Measurements from ENCODE around the gene CHRNE.
"Not testable (repeated sequence)": the region's sequence is repeated elsewhere in the genome, so short reads cannot be mapped to it uniquely, and the experiment has no call there.

Gene CHRNE

GRCh38 chr17:4872786-4873185, 30.1 kb downstream of the CHRNE start:
- Histone ChIP-seq H3K4me1 (ENCODE audit: control insufficient read depth, insufficient read depth, low read depth, low read length) (no peaks in the 10 kb centered on the region), H3K23ac (ENCODE audit: low read length in 2 of 2) (no peak overlapping the region), H3K9ac (ENCODE audit: low read length) (no peak overlapping the region), H2BK120ac (ENCODE audit: low read depth, low read length) (no peak overlapping the region), H3K36me3 (ENCODE audit: control insufficient read depth in 1 of 2, insufficient read depth in 2 of 2, low read depth in 1 of 2, low read length in 2 of 2) (peaks cover 7 to 14% of the 10 kb centered on the region in 2 experiments), H3K14ac (ENCODE audit: low read length in 2 of 2) (no peak overlapping the region), H3K9me3 (ENCODE audit: control insufficient read depth, low read length) (no peaks in the 10 kb centered on the region), H3K27me3 (ENCODE audit: control insufficient read depth in 1 of 2, insufficient read depth in 1 of 2, low read length in 2 of 2) (no peaks in the 10 kb centered on the region), H4K91ac (ENCODE audit: low read length) (no peak overlapping the region), H4K8ac (ENCODE audit: low read length) (no peak overlapping the region), H3K4me2 (ENCODE audit: low read length, poor library complexity, severe bottlenecking) (no peak overlapping the region), H2BK15ac (ENCODE audit: low read depth, poor library complexity, severe bottlenecking) (no peak overlapping the region), H2AK5ac (ENCODE audit: low read length, severe bottlenecking) (no peak overlapping the region), H3K79me1 (replicated peaks; ENCODE audit: low read length, poor library complexity, severe bottlenecking) (peaks cover 39% of the 10 kb centered on the region), H3K18ac (ENCODE audit: low read depth in 1 of 2, low read length in 2 of 2) (no peak overlapping the region), H3K27ac (ENCODE audit: low read length, poor library complexity, severe bottlenecking) (no peak overlapping the region), H3K4me3 (ENCODE audit: insufficient read depth in 1 of 2, low read depth in 1 of 2, low read length in 2 of 2) (no peak overlapping the region), H2AFZ (ENCODE audit: low read depth, low read length) (no peak overlapping the region), H2BK5ac (ENCODE audit: low read depth, low read length, poor library complexity, severe bottlenecking) (no peak overlapping the region), H3K4ac (ENCODE audit: low read depth in 1 of 2, low read length in 2 of 2) (no peak overlapping the region), H2BK12ac (ENCODE audit: low read length in 2 of 2) (no peak overlapping the region)
- no peak for DNase-seq
- WGBS, result 82% methylated on average over 8 of the region's 8 CpGs

GRCh38 chr17:4870855-4871254, 32.0 kb downstream of the CHRNE start:
- no peak overlapping the region for H2BK5ac ChIP-seq (ENCODE audit: low read depth, low read length, poor library complexity, severe bottlenecking)
- H2BK120ac ChIP-seq (ENCODE audit: low read depth, low read length), result no peak overlapping the region
- no peak overlapping the region for H3K14ac ChIP-seq (ENCODE audit: low read length in 2 of 2)
- H3K27ac ChIP-seq (ENCODE audit: low read length, poor library complexity, severe bottlenecking), result no peak overlapping the region
- WGBS, result 93% methylated on average over 2 of the region's 2 CpGs
- H3K36me3 ChIP-seq (ENCODE audit: control insufficient read depth in 1 of 2, insufficient read depth in 2 of 2, low read depth in 1 of 2, low read length in 2 of 2), result peaks cover 7% of the 10 kb centered on the region in 2 experiments
- H2AK5ac ChIP-seq (ENCODE audit: low read length, severe bottlenecking), result no peak overlapping the region
- peaks cover 27% of the 10 kb centered on the region for H3K79me1 ChIP-seq (replicated peaks; ENCODE audit: low read length, poor library complexity, severe bottlenecking)
- DNase-seq, result no peak
- no peak overlapping the region for H3K4me3 ChIP-seq (ENCODE audit: insufficient read depth in 1 of 2, low read depth in 1 of 2, low read length in 2 of 2)
- no peak overlapping the region for H3K18ac ChIP-seq (ENCODE audit: low read depth in 1 of 2, low read length in 2 of 2)
- H3K27me3 ChIP-seq (ENCODE audit: control insufficient read depth in 1 of 2, insufficient read depth in 1 of 2, low read length in 2 of 2), result no peaks in the 10 kb centered on the region
- no peak overlapping the region for H3K4ac ChIP-seq (ENCODE audit: low read depth in 1 of 2, low read length in 2 of 2)
- H2AFZ ChIP-seq (ENCODE audit: low read depth, low read length), result no peak overlapping the region
- no peak overlapping the region for H2BK12ac ChIP-seq (ENCODE audit: low read length in 2 of 2)
- no peak overlapping the region for H3K9ac ChIP-seq (ENCODE audit: low read length)
- H4K91ac ChIP-seq (ENCODE audit: low read length), result no peak overlapping the region
- no peak overlapping the region for H4K8ac ChIP-seq (ENCODE audit: low read length)
- no peaks in the 10 kb centered on the region for H3K9me3 ChIP-seq (ENCODE audit: control insufficient read depth, low read length)
- no peak overlapping the region for H3K23ac ChIP-seq (ENCODE audit: low read length in 2 of 2)
- H2BK15ac ChIP-seq (ENCODE audit: low read depth, poor library complexity, severe bottlenecking), result no peak overlapping the region
- H3K4me2 ChIP-seq (ENCODE audit: low read length, poor library complexity, severe bottlenecking), result no peak overlapping the region
- no peaks in the 10 kb centered on the region for H3K4me1 ChIP-seq (ENCODE audit: control insufficient read depth, insufficient read depth, low read depth, low read length)

GRCh38 chr17:4869058-4869998, 33.6 kb downstream of the CHRNE start:
- not testable (repeated sequence) for H3K4ac ChIP-seq (ENCODE audit: low read depth in 1 of 2, low read length in 2 of 2); H4K91ac ChIP-seq (ENCODE audit: low read length); H3K36me3 ChIP-seq (ENCODE audit: control insufficient read depth in 1 of 2, insufficient read depth in 2 of 2, low read depth in 1 of 2, low read length in 2 of 2); DNase-seq; H3K27ac ChIP-seq (ENCODE audit: low read length, poor library complexity, severe bottlenecking); H2BK15ac ChIP-seq (ENCODE audit: low read depth, poor library complexity, severe bottlenecking); H3K4me3 ChIP-seq (ENCODE audit: insufficient read depth in 1 of 2, low read depth in 1 of 2, low read length in 2 of 2); H2BK120ac ChIP-seq (ENCODE audit: low read depth, low read length); H3K14ac ChIP-seq (ENCODE audit: low read length in 2 of 2); H3K23ac ChIP-seq (ENCODE audit: low read length in 2 of 2); H3K18ac ChIP-seq (ENCODE audit: low read depth in 1 of 2, low read length in 2 of 2); H2BK12ac ChIP-seq (ENCODE audit: low read length in 2 of 2); H2AK5ac ChIP-seq (ENCODE audit: low read length, severe bottlenecking); H3K9me3 ChIP-seq (ENCODE audit: control insufficient read depth, low read length); H3K27me3 ChIP-seq (ENCODE audit: control insufficient read depth in 1 of 2, insufficient read depth in 1 of 2, low read length in 2 of 2); H3K4me2 ChIP-seq (ENCODE audit: low read length, poor library complexity, severe bottlenecking); H3K9ac ChIP-seq (ENCODE audit: low read length); H4K8ac ChIP-seq (ENCODE audit: low read length); H2BK5ac ChIP-seq (ENCODE audit: low read depth, low read length, poor library complexity, severe bottlenecking); H2AFZ ChIP-seq (ENCODE audit: low read depth, low read length); H3K4me1 ChIP-seq (ENCODE audit: control insufficient read depth, insufficient read depth, low read depth, low read length)
- peaks cover 22% of the 10 kb centered on the region for H3K79me1 ChIP-seq (replicated peaks; ENCODE audit: low read length, poor library complexity, severe bottlenecking)
- 93% methylated on average over 16 of the region's 22 CpGs for WGBS

GRCh38 chr17:4867535-4867934, 35.4 kb downstream of the CHRNE start:
- peaks cover 26% of the 10 kb centered on the region for H3K79me1 ChIP-seq (replicated peaks; ENCODE audit: low read length, poor library complexity, severe bottlenecking)
- not testable (repeated sequence) for H3K4me2 ChIP-seq (ENCODE audit: low read length, poor library complexity, severe bottlenecking); H3K9me3 ChIP-seq (ENCODE audit: control insufficient read depth, low read length); H3K27ac ChIP-seq (ENCODE audit: low read length, poor library complexity, severe bottlenecking); H3K4me3 ChIP-seq (ENCODE audit: insufficient read depth in 1 of 2, low read depth in 1 of 2, low read length in 2 of 2); H3K4me1 ChIP-seq (ENCODE audit: control insufficient read depth, insufficient read depth, low read depth, low read length); H3K27me3 ChIP-seq (ENCODE audit: control insufficient read depth in 1 of 2, insufficient read depth in 1 of 2, low read length in 2 of 2); DNase-seq; H2BK120ac ChIP-seq (ENCODE audit: low read depth, low read length); H4K8ac ChIP-seq (ENCODE audit: low read length); H2BK5ac ChIP-seq (ENCODE audit: low read depth, low read length, poor library complexity, severe bottlenecking); H3K14ac ChIP-seq (ENCODE audit: low read length in 2 of 2); H3K18ac ChIP-seq (ENCODE audit: low read depth in 1 of 2, low read length in 2 of 2); H3K4ac ChIP-seq (ENCODE audit: low read depth in 1 of 2, low read length in 2 of 2); H2AFZ ChIP-seq (ENCODE audit: low read depth, low read length); H2BK15ac ChIP-seq (ENCODE audit: low read depth, poor library complexity, severe bottlenecking); H2AK5ac ChIP-seq (ENCODE audit: low read length, severe bottlenecking); H4K91ac ChIP-seq (ENCODE audit: low read length); H3K36me3 ChIP-seq (ENCODE audit: control insufficient read depth in 1 of 2, insufficient read depth in 2 of 2, low read depth in 1 of 2, low read length in 2 of 2); H2BK12ac ChIP-seq (ENCODE audit: low read length in 2 of 2); H3K9ac ChIP-seq (ENCODE audit: low read length); H3K23ac ChIP-seq (ENCODE audit: low read length in 2 of 2)
- 96% methylated on average over 2 of the region's 5 CpGs for WGBS
